HS-5 (cell line): ENCODE results near the gene KANSL2.
"Not testable (repeated sequence)": the region's sequence is repeated elsewhere in the genome, so short reads cannot be mapped to it uniquely, and the experiment has no call there.

Experiments
- DNase-seq: peaks from one replicate; pipeline ENCODE4 v3.0.0-alpha.2; 2012; ENCODE audit warnings: low read depth

The KANSL2 gene

GRCh38 chr12:48681710-48682532 is at the start of gene KANSL2:
Gene KANSL2 (minus strand): TSS chr12:48682238. CDS start chr12:48681632, 606 bp downstream.
- peak; percentile 93 for DNase-seq

GRCh38 chr12:48728807-48729206 is 46.8 kb upstream of the KANSL2 start:
- DNase-seq, result no peak

- DNase-seq, result not testable (repeated sequence)
These were observed 38.7 kb upstream of the KANSL2 start for GRCh38 chr12:48720737-48721136.

GRCh38 chr12:48720171-48720570 is 38.1 kb upstream of the KANSL2 start:
- DNase-seq, result not testable (repeated sequence)

GRCh38 chr12:48719002-48719401 is 37.0 kb upstream of the KANSL2 start:
- not testable (repeated sequence) for DNase-seq

- DNase-seq, result peak; percentile 8
These were observed 35.2 kb upstream of the KANSL2 start for GRCh38 chr12:48717252-48717695.

- DNase-seq, result peak; percentile 99
These were observed 34.6 kb upstream of the KANSL2 start, which contains the start of gene CCNT1 for GRCh38 chr12:48716493-48717251. Gene CCNT1 (minus strand): TSS chr12:48716707. CDS start chr12:48716675, 32 bp downstream.

- no peak for DNase-seq
These were observed 34.1 kb upstream of the KANSL2 start for GRCh38 chr12:48716168-48716492.

GRCh38 chr12:48712209-48712608 is 30.2 kb upstream of the KANSL2 start:
- DNase-seq, result no peak

GRCh38 chr12:48698822-48699221 is 16.8 kb upstream of the KANSL2 start:
- DNase-seq, result not testable (repeated sequence)

- DNase-seq, result no peak
These were observed 14.6 kb upstream of the KANSL2 start for GRCh38 chr12:48696626-48697025.

GRCh38 chr12:48695859-48696258 is 13.8 kb upstream of the KANSL2 start:
- DNase-seq, result no peak

GRCh38 chr12:48694038-48694437 is 12.0 kb upstream of the KANSL2 start:
- no peak for DNase-seq

- no peak for DNase-seq
These were observed 11.5 kb upstream of the KANSL2 start for GRCh38 chr12:48693572-48693971.

- DNase-seq, result no peak
These were observed 9.9 kb upstream of the KANSL2 start for GRCh38 chr12:48691826-48692487.

- no peak for DNase-seq
These were observed 9.0 kb upstream of the KANSL2 start for GRCh38 chr12:48690990-48691389.

GRCh38 chr12:48690436-48690835 is 8.4 kb upstream of the KANSL2 start:
- DNase-seq, result no peak

- DNase-seq, result no peak
These were observed 6.8 kb upstream of the KANSL2 start for GRCh38 chr12:48688836-48689235.

- DNase-seq, result no peak
These were observed 5.6 kb upstream of the KANSL2 start for GRCh38 chr12:48687592-48687991.

- no peak for DNase-seq
These were observed 4.7 kb upstream of the KANSL2 start for GRCh38 chr12:48686615-48687334.

GRCh38 chr12:48686037-48686595 is 4.1 kb upstream of the KANSL2 start:
- DNase-seq, result no peak

- DNase-seq, result no peak
These were observed 1.5 kb upstream of the KANSL2 start for GRCh38 chr12:48683534-48683933.
